Prostate gland (tissue), 2 donors: ENCODE measurements around the gene ZNRF3.

Experiments used
- CTCF ChIP-seq, 4 experiments: fragments of 200-600 bp in 2 of 4; fragments of 450-650 bp in 2 of 4; sonication (generic) in 2 of 4; IDR thresholded peaks; 1 replicate in 3 of 4; 2 replicates in 1 of 4; pipeline ENCODE4 v1.5.1; 2016 to 2019; ENCODE audit warnings: antibody characterized with exemption in 4 of 4, mild to moderate bottlenecking in 2 of 4, moderate library complexity in 2 of 4
- POLR2A ChIP-seq: fragments of 450-650 bp; IDR thresholded peaks from one replicate; pipeline ENCODE4 v1.6.1; 2016; ENCODE audit warnings: antibody characterized with exemption, mild to moderate bottlenecking
- POLR2AphosphoS5 ChIP-seq: sonication (generic); formaldehyde crosslinking; IDR thresholded peaks from one replicate; pipeline ENCODE4 v1.6.1; 2017; ENCODE audit warnings: antibody characterized with exemption

- TF ChIP-seq CTCF (IDR thresholded peaks at IDR 0.05) = no peak
- TF ChIP-seq POLR2A = no peak
- no peak for TF ChIP-seq POLR2AphosphoS5
Measured at GRCh38 chr22:29070490-29070889, 187.1 kb downstream of the ZNRF3 start.
